ENCODE measurements around the gene SPDYE1.

SPDYE1 gene

DNA sequence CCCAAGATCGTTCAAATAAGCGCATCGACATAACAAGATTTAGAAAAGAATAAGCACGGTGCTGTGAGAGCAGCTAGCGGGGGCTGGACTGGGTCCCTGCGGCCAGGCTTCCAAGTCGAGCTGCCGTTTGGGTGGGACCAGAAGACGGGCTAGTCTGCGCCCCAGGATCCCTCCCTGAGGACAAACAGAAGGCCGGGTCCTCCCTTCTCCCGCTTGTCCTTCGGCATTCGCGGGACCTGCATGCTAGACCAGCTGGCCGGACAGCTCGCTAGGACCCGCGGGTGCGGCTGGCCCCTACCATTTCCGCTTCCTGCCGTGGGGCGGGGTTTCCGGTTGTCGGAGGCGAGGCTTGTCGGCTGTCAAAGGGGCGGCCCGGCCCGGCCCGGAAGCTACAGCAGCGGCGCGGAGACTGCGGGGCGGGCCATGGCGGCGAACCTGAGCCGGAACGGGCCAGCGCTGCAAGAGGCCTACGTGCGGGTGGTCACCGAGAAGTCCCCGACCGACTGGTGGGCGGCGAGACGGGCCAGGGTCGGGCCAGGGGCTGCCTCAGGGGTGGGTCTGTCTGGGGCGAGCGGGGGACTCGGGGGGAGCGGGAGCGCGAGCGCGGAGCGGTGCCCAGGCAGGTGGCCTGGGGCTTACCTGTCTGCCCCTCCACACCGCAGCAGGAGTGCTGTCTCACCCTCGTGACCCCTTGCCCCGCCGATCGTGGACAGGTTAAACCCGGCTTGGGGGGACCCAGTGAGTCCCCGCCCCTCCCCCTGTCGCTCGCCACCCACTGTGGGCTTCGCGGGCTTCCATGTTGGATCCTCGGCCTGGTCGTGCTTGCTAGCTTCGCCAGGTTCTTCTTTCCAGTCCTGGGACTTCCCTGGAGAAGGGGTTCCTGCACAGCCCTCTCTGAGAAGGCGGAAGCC, 46.9 kb downstream of the SPDYE1 start, which contains the start of gene DBNL:
Gene DBNL, plus strand, starts transcription at position 388 of the 911 bp plus-strand sequence. Its CDS starts 36 bp downstream, at position 424.
- peak; percentile 95 for TF ChIP-seq FOXP2 (optimal IDR thresholded peaks at IDR 0.05; ENCODE audit: borderline replicate concordance, extremely low read depth, extremely low read length, insufficient read depth)
- TF ChIP-seq, protein P1, sequence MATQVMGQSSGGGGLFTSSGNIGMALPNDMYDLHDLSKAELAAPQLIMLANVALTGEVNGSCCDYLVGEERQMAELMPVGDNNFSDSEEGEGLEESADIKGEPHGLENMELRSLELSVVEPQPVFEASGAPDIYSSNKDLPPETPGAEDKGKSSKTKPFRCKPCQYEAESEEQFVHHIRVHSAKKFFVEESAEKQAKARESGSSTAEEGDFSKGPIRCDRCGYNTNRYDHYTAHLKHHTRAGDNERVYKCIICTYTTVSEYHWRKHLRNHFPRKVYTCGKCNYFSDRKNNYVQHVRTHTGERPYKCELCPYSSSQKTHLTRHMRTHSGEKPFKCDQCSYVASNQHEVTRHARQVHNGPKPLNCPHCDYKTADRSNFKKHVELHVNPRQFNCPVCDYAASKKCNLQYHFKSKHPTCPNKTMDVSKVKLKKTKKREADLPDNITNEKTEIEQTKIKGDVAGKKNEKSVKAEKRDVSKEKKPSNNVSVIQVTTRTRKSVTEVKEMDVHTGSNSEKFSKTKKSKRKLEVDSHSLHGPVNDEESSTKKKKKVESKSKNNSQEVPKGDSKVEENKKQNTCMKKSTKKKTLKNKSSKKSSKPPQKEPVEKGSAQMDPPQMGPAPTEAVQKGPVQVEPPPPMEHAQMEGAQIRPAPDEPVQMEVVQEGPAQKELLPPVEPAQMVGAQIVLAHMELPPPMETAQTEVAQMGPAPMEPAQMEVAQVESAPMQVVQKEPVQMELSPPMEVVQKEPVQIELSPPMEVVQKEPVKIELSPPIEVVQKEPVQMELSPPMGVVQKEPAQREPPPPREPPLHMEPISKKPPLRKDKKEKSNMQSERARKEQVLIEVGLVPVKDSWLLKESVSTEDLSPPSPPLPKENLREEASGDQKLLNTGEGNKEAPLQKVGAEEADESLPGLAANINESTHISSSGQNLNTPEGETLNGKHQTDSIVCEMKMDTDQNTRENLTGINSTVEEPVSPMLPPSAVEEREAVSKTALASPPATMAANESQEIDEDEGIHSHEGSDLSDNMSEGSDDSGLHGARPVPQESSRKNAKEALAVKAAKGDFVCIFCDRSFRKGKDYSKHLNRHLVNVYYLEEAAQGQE (IDR thresholded peaks at IDR 0.05; ENCODE audit: insufficient read depth in 1 of 2, low read depth in 2 of 2, low read length in 2 of 2): 0 out of 4 replicates have a peak, but pooled peaks have one; percentile 19 to 62
- peak; percentile 95 for TF ChIP-seq POLR2AphosphoS5 (IDR thresholded peaks at IDR 0.05; ENCODE audit: low read depth, low read length)
- TF ChIP-seq SIN3A (IDR thresholded peaks at IDR 0.05; ENCODE audit: borderline replicate concordance, insufficient read depth, low read length): 0 out of 2 replicates have a peak, but pooled peaks have one; percentile 51
- TF ChIP-seq TAF1 (IDR thresholded peaks at IDR 0.05; ENCODE audit: borderline replicate concordance, insufficient read depth, low read length): peak; percentile 89

DNA sequence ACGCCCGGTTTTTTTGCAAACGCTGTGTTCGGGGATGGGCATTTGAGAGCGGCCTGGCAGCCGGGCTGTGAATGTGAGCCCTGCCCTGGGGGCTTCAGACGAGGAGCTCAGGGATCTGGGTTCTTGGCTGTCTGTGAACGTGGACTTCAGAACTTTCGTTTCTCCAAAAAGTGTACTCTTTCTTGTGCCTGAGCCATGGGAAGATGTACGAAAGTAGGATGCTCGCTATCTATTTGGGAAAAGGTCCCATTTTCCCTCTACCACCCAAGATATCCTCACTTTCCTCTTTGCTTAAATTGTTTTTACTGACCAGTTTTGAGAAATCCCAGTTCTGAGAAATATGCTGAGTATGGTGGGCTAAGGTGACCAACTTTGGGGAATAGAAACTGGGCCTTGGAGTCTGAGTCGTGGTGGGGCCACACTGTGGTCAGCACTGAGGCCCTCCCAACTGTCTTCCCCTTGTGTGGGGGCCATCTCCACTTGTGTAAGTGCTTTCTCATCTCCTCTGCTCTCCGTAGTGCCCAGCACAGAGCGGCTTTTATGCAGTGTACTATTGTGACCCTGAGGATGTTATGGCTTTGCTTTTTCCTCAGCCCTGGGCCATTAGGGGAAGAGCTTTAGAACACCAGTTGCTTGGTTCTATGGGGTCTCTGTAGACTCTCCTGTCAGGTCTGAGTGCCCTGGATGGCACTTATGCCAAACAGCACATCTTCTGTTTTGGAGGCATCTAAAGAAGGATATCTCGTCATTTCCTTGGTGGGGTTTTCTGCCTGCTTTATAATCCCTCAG, 47.7 kb downstream of the SPDYE1 start:
- no peak for TF ChIP-seq TAF1 (IDR thresholded peaks at IDR 0.05; ENCODE audit: borderline replicate concordance, insufficient read depth, low read length)
- no peak for TF ChIP-seq FOXP2 (optimal IDR thresholded peaks at IDR 0.05; ENCODE audit: borderline replicate concordance, extremely low read depth, extremely low read length, insufficient read depth)
- TF ChIP-seq SIN3A (IDR thresholded peaks at IDR 0.05; ENCODE audit: borderline replicate concordance, insufficient read depth, low read length): no peak
- TF ChIP-seq, protein P1 (IDR thresholded peaks at IDR 0.05; ENCODE audit: insufficient read depth in 1 of 2, low read depth in 2 of 2, low read length in 2 of 2): no peak
- TF ChIP-seq POLR2AphosphoS5 (IDR thresholded peaks at IDR 0.05; ENCODE audit: low read depth, low read length): no peak

DNA sequence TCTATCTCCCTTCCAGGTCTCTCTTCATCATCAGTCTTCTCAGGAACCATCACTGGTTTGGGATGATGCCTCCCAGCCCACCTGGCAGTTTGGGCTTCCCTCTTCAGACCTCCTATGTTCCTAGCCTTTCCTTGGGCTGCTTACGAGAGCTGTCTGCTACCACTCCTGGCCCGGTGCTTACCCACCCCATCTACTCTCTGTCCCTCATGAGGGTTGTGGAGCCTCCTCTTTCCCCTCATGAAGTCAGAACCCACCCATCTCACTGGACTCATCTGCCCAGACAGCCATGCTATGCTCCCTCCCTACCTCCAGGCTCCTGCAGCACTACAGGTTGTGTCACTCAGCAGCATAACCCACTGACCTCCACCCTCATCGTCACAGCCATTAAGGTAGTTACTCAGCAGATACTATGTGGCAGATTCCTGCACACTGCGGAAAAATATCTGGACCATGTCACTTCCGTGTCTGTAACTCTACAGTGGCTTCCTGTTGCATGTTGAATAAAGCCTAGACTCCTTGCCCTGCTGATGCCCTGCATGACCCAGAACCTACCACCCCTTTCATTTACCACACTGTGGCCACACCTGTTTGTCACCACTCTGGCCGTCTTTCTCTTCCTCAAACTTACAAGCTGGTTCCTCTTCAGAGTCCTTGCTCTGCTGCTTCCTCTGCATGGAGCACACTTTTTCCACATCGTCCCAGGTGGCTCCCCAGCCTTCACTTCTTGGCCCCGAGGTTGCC, 48.8 kb downstream of the SPDYE1 start:
- TF ChIP-seq, protein P1 (IDR thresholded peaks at IDR 0.05; ENCODE audit: insufficient read depth in 1 of 2, low read depth in 2 of 2, low read length in 2 of 2): no peak
- TF ChIP-seq SIN3A (IDR thresholded peaks at IDR 0.05; ENCODE audit: borderline replicate concordance, insufficient read depth, low read length) (no peak), FOXP2 (optimal IDR thresholded peaks at IDR 0.05; ENCODE audit: borderline replicate concordance, extremely low read depth, extremely low read length, insufficient read depth) (no peak), POLR2AphosphoS5 (IDR thresholded peaks at IDR 0.05; ENCODE audit: low read depth, low read length) (no peak), TAF1 (IDR thresholded peaks at IDR 0.05; ENCODE audit: borderline replicate concordance, insufficient read depth, low read length) (no peak)

DNA sequence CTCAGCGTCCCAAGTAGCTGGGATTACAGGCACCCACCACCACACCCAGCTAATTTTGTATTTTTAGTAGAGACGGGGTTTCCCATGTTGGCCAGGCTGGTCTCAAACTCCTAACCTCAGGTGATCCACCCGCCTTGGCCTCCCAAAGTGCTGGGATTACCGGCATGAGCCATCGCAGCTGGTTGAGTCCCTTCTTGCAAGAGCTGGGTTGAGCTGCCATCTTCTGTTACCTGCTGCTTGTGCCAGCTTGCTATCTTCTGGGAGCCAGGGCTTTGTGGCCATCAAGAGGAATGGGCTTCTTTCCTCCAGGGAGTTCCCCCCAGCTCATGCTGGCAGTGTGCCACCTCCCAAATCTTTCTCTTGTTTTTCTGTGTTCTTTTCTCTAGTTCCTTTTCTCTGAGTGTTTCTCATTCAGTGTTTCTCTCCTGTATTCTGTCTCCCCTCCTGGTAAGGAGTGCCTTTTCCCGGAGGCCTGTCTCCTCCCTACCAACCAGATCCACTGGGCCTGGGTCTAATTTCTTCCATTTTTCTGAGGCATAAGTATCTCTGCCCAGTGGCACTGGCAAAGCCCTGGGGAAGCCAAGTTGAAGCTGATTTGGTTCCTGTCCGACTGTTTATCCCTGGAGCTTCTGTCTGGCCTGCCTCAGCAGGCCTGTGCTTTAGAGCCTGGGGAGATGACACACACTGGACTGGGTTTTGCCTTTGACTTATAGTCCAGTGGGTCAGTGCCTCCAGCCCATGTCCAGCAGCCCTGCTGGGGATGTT, 50.5 kb downstream of the SPDYE1 start:
- TF ChIP-seq TAF1 (IDR thresholded peaks at IDR 0.05; ENCODE audit: borderline replicate concordance, insufficient read depth, low read length) (no peak), FOXP2 (optimal IDR thresholded peaks at IDR 0.05; ENCODE audit: borderline replicate concordance, extremely low read depth, extremely low read length, insufficient read depth) (no peak), SIN3A (IDR thresholded peaks at IDR 0.05; ENCODE audit: borderline replicate concordance, insufficient read depth, low read length) (no peak), POLR2AphosphoS5 (IDR thresholded peaks at IDR 0.05; ENCODE audit: low read depth, low read length) (no peak)
- TF ChIP-seq, protein P1 (IDR thresholded peaks at IDR 0.05; ENCODE audit: insufficient read depth in 1 of 2, low read depth in 2 of 2, low read length in 2 of 2): no peak

Data from PFSK-1 (cell line).